GM18870 (cell line): ENCODE results near the gene KLC4.
A peak's percentile ranks its signal among the peaks of the same experiment; 100 is the strongest.
"Not testable (repeated sequence)": the region's sequence is repeated elsewhere in the genome, so short reads cannot be mapped to it uniquely, and the experiment has no call there.

Source experiments
- ATAC-seq: cut with Tn5 transposase; IDR thresholded peaks from one replicate; pipeline ENCODE4 v1.9.1; 2021; ENCODE audit warnings: moderate library complexity; ENCODE audit not compliant: unreplicated experiment

Gene KLC4

DNA sequence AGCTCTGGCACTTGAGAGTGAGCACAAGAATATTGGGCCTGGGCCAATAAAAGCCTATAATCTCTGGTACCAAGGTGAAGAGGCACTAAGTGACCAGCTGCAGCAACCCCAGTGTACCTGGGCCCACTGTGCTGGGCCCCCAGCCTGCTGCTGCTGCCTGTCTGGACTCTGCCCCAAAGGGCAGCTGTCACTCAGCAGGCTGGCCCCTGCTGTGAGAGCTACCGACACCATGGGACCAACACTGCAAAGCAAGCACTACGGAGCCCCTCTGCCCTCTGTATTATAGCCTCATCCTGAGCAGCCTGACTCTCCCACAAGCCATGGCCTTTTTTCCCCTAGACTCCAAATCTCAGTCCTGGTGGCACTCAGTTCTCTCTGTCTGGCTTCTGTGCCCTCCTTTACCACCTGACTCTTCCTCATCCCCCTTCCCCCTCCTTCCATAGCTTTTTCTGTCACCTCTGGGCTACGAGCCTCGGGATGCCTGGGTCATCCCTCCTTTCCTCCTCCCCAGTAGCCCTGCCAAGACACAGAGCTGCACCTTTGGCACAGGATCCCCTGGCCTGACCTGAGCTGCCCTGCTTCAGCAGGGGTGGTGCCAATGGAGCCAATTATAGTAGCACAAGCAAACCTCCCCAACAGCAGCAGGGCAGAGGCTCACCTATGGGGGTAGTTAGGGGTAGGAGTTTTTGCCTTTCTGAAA is 23.8 kb upstream of the KLC4 start:
- no peak for ATAC-seq

GRCh38 chr6:43036712-43037111 is 22.7 kb upstream of the KLC4 start:
- no peak for ATAC-seq

- no peak for ATAC-seq
Measured at GRCh38 chr6:43037197-43037596, 22.2 kb upstream of the KLC4 start.

GRCh38 chr6:43037706-43038105 is 21.7 kb upstream of the KLC4 start:
- ATAC-seq, result no peak

DNA sequence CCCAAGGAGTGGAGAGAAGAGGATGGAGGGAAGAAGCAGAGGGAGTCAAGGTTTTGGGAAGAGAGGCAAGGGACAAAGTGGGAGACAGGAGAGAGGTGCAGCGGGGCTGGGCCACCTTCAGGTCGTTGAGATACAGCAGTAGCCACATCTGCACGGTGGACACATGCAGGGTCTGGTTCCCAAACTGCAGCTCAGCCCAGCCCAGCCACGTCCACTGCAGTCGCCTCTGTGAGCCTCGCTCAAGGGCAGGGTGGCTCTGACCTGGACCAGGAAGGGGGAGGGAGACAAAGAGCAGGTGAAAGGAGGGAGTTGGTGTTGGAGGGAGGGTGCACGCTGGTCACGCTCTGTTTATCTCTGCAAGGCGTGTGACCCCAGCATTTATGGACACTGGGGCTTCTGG is 20.7 kb upstream of the KLC4 start:
- no peak for ATAC-seq

GRCh38 chr6:43040542-43041257 is 18.7 kb upstream of the KLC4 start:
- no peak for ATAC-seq

DNA sequence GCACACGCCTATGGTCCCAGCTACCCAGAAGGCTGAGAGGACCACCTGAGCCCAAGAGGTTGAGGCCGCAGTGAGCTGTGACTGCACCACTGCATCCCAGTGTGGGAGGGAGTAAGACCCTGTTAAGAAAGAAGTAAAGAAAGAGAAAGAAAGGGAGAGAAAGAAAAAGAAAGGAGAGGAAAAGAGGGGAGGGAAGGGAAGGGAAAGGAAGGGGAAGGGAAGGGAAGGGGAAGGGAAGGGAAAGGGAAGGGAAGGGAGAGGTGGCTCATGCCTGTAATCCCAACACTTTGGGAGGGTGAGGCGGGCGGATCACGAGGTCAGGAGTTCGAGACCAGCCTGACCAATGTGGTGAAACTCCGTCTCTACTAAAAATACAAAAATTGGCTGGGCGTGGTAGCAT is 18.0 kb upstream of the KLC4 start:
- ATAC-seq, result not testable (repeated sequence)

GRCh38 chr6:43043310-43043709 is 16.1 kb upstream of the KLC4 start:
- no peak for ATAC-seq

GRCh38 chr6:43045371-43045930 is 14.0 kb upstream of the KLC4 start:
- ATAC-seq, result no peak

GRCh38 chr6:43047998-43048397 is 11.4 kb upstream of the KLC4 start:
- no peak for ATAC-seq

DNA sequence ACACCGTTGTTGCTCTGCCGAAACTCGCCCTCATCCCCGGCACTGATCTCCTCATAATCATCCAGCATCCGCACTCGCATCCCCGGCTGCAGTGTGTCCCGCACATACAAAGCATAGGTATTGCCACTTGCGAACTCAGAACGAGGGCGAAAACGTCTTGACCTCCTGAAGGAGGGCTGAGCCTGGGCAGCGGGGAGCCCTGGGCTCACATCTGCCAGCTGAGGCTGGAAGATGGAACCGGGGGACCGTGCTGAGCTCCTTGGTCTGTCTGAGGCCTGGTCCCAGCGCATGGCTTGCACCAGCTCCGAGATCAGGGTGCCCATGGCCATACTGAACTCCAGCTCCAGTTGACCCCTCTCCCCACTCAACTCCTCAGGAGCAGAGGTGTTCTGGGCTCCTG is 8.4 kb upstream of the KLC4 start:
- no peak for ATAC-seq

DNA sequence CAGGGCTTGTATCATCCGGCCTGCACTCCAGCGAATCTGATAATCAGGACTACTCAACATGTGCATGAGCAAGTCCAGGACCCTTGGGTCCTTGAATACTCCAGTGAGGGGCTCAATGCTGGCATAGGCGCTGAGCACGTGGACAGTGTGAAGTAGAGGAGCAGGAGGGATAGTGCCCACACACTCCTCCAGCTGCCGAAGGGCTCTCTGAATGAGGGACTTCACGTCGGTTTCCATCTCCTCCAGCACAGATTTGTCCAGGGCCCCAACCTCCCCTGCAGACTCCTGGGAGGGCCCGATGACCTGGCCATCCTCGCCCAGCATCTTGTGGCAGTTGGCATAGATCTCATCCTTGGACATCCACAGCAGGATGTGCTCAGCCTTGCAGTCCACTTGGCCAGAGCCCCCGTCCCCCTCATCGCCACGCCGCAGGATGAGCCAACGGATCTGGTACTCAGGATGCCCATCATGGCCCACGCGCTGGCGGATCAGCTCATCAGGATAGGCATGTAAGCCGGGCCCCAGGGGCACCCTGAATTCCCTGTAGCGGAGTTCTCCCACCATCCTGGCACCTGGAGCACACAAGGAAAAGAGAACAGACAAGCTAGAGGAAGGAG is 7.1 kb upstream of the KLC4 start:
- no peak for ATAC-seq

GRCh38 chr6:43052842-43053544 is 6.4 kb upstream of the KLC4 start:
- ATAC-seq, result no peak

DNA sequence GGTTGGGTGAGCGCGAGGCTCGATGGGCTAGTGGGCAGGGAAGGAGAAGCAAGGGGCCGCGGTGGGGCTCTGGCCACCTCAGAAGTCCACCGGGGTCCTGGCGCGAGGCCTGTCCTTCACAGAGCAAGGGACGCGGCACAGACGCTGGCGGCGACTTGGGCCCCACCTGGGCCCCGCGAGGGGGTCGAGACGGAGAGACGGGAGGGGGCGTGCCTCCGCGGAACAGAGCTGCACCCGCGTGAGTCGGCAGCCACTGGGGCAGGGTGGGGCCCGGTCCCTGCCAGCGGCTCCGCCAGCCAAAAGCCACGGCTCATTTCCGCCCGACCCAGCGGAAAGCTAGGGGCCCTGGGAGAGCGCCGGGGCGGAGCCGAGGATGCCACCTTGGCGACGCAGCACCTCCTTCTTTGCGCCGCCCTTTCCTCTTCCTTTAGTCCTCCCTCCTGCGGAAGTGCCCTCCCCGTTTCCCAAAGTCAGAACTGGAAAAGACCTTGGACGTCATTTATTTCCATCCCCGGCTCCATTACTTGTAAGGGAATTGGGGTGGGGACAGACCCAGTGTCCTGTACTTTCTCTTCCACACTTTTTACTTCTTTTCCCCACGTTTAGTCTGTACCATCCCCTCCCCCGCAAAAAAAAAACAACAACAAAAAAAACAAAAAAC is 5.8 kb upstream of the KLC4 start, which contains the start of gene CUL7:
CUL7 (minus strand) TSS at position 307 of the 661 bp plus-strand sequence. CDS start 1,063 bp downstream, outside the sequence.
- ATAC-seq, result peak; percentile 70

- no peak for ATAC-seq
Measured at GRCh38 chr6:43054206-43054943, 5.1 kb upstream of the KLC4 start.

GRCh38 chr6:43055966-43056365 is 3.5 kb upstream of the KLC4 start:
- no peak for ATAC-seq

DNA sequence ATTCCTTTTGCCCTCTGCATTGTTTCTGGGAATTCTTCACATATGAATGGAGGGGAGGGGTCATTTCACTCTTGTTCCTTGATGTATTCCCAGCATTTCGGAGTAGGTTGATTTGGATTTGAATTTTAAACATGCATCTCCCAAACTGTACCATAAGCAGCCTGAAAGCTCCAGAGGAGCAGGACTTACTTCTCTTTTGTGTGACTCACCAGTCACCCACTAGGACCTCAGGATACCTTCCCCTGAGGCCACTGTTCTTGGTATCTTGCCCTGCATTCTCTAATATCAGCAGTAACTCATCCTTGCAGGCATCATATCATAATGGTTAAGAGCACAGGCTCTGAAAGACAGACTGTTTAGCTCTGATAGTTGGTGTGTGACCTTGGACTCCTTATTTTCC is 900 bp upstream of the KLC4 start:
- ATAC-seq, result no peak

DNA sequence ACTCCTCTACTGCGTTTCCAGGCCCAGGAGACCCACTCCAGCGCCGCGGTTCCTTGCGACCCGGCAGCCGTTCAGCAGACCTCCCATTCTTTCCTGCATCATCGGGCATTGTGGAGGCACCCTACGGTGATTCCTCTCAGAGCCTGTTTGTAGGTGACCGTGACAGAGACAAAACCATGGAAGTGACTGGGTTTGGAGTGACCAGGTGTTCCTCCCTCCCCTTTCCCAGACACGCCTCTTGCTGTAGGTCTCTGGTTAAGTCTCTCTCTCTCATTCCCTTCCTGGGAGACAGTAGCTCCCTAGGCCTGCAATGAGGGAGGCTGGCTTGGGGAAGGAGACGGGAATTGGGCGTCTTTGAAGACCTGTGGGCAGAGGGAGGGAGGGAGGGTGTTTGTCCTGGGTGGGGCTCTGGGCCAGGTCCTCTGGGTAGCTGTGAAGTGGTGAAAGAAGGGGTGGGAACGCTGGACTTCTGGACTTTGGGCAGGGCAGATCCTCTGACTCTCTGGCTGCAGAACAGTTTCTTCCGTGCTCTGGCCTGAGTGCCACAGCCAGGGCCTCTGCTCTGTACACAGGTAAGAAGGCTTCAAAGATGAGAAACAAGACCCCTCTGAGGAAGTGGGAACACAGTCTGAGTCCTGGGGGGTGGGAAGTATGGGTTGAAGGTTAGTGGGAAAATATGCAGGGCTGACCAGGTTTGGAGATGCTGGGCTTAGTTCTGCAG is 763 bp downstream of the KLC4 start:
- ATAC-seq, result no peak
